Cerebellar nuclear complex (tissue), 1 donor: Measurements from ENCODE around the gene GPRIN3.

Experiments used
- DNase-seq, 2 experiments: peaks; one replicate each; lab custom pipeline; 2025; lab: John Stamatoyannopoulos, UW

The GPRIN3 gene

GRCh38 chr4:89290727-89291516 lies 16.7 kb downstream of the GPRIN3 start:
- DNase-seq: peak; percentile 7 to 71

- DNase-seq: no peak
Measured at GRCh38 chr4:89289312-89289711, 18.3 kb downstream of the GPRIN3 start.

GRCh38 chr4:89288430-89288829 lies 19.2 kb downstream of the GPRIN3 start:
- no peak for DNase-seq

- peak in 1 of 2 experiments; percentile 28 for DNase-seq
Measured at GRCh38 chr4:89287945-89288344, 19.7 kb downstream of the GPRIN3 start.

GRCh38 chr4:89285745-89286144 lies 21.9 kb downstream of the GPRIN3 start:
- no peak for DNase-seq

GRCh38 chr4:89284828-89285227 lies 22.8 kb downstream of the GPRIN3 start:
- no peak for DNase-seq

- peak; percentile 65 to 89 for DNase-seq
Measured at GRCh38 chr4:89284020-89284424, 23.6 kb downstream of the GPRIN3 start.

- DNase-seq: no peak
Measured at GRCh38 chr4:89283226-89284009, 24.2 kb downstream of the GPRIN3 start.

- DNase-seq: no peak
Measured at GRCh38 chr4:89279385-89279784, 28.2 kb downstream of the GPRIN3 start.

GRCh38 chr4:89277412-89277811 lies 30.2 kb downstream of the GPRIN3 start:
- DNase-seq: no peak

GRCh38 chr4:89276296-89276695 lies 31.3 kb downstream of the GPRIN3 start:
- DNase-seq: no peak

- no peak for DNase-seq
Measured at GRCh38 chr4:89275587-89275986, 32.0 kb downstream of the GPRIN3 start.

GRCh38 chr4:89273741-89274141 lies 33.9 kb downstream of the GPRIN3 start:
- DNase-seq: no peak

GRCh38 chr4:89270792-89271191 lies 36.8 kb downstream of the GPRIN3 start:
- no peak for DNase-seq

- no peak for DNase-seq
Measured at GRCh38 chr4:89269121-89269666, 38.4 kb downstream of the GPRIN3 start.

GRCh38 chr4:89268679-89269078 lies 38.9 kb downstream of the GPRIN3 start:
- no peak for DNase-seq

- no peak for DNase-seq
Measured at GRCh38 chr4:89267846-89268245, 39.8 kb downstream of the GPRIN3 start.

- no peak for DNase-seq
Measured at GRCh38 chr4:89267392-89267791, 40.2 kb downstream of the GPRIN3 start.

- DNase-seq: no peak
Measured at GRCh38 chr4:89266128-89266527, 41.5 kb downstream of the GPRIN3 start.

- DNase-seq: no peak
Measured at GRCh38 chr4:89263265-89263664, 44.3 kb downstream of the GPRIN3 start.

- DNase-seq: no peak
Measured at GRCh38 chr4:89259301-89260028, 48.1 kb downstream of the GPRIN3 start.

GRCh38 chr4:89258506-89258905 lies 49.1 kb downstream of the GPRIN3 start:
- DNase-seq: no peak
